Measurements from ENCODE around the gene SIRT7.

DNA sequence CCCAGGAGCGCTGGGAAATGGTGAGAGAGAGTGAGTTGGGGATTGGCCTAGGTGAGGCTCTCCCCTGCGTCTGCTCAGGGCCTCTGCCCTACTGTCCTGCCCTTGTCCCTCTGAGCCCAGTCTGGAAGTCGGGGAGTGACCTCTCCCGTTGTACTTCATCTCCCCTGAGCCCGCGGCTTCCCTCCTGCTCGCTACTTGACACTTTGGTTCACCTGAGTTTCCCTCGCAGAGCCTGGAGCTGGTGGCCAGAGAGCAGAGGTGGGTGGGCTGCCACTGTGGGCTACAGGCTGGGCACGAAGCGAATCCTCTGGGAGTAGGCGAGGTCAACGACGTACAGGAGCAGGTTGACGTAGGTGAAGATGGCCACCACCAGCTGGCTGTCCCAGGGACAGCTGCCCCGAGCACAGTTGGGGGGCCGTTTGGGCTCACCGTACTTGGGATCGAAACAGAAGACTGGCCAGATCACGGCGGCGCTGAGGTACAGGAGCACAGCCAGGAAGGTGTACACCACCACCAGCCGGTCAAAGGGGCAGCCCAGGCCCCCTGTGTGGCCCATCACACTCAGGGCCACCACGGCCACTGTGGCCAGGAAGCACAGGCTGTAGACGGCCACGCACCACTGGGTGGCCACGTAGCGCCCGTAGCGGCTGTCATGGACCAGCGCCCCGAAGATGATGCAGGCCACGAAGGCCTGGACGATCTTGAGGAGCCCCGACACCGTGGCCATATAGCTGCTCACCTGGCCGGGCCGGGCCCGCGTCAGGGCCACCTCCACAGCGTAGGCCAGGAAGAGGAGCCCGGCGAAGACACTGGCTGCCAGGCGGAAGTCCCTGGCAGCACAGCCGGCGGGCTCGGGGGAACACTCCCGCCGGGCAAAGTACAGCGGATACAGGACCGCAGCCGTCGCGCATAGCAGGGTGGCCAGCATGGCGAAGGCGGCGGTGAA lies 22.8 kb upstream of the SIRT7 start:
- TF ChIP-seq POLR2A (IDR thresholded peaks at IDR 0.05): no peak
- TF ChIP-seq, protein P1, sequence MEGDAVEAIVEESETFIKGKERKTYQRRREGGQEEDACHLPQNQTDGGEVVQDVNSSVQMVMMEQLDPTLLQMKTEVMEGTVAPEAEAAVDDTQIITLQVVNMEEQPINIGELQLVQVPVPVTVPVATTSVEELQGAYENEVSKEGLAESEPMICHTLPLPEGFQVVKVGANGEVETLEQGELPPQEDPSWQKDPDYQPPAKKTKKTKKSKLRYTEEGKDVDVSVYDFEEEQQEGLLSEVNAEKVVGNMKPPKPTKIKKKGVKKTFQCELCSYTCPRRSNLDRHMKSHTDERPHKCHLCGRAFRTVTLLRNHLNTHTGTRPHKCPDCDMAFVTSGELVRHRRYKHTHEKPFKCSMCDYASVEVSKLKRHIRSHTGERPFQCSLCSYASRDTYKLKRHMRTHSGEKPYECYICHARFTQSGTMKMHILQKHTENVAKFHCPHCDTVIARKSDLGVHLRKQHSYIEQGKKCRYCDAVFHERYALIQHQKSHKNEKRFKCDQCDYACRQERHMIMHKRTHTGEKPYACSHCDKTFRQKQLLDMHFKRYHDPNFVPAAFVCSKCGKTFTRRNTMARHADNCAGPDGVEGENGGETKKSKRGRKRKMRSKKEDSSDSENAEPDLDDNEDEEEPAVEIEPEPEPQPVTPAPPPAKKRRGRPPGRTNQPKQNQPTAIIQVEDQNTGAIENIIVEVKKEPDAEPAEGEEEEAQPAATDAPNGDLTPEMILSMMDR (IDR thresholded peaks at IDR 0.05): no peak
